SK-N-SH (cell line): ENCODE results near the gene GPM6B.

Source experiments
- ELF1 ChIP-seq: IDR thresholded peaks from 2 replicates; pipeline ENCODE4 v1.4.0; 2012
- EP300 ChIP-seq, 2 experiments: IDR thresholded peaks; 2 replicates each; pipeline versions ENCODE4 v1.4.0 to v1.6.1; 2012; ENCODE audit warnings: borderline replicate concordance in 1 of 2, low read depth in 1 of 2, low read length in 1 of 2
- EZH2phosphoT487 ChIP-seq: fragments of 200-600 bp; sonication (generic); IDR thresholded peaks from 2 replicates; pipeline ENCODE4 v1.6.1; 2017; ENCODE audit warnings: low read depth, mixed run types, mild to moderate bottlenecking, antibody characterized with exemption, moderate library complexity, borderline replicate concordance
- FOXM1 ChIP-seq: IDR thresholded peaks from 2 replicates; pipeline ENCODE4 v1.4.0; 2012; ENCODE audit warnings: low read depth, mild to moderate bottlenecking
- NFIC ChIP-seq: IDR thresholded peaks from 2 replicates; pipeline ENCODE4 v1.4.0; 2012; ENCODE audit warnings: borderline replicate concordance
- NRF1 ChIP-seq: IDR thresholded peaks from 2 replicates; pipeline ENCODE4 v1.6.1; 2012; ENCODE audit warnings: low read depth, mild to moderate bottlenecking, low read length
- POLR2AphosphoS5 ChIP-seq: IDR thresholded peaks from 2 replicates; pipeline ENCODE4 v1.6.1; 2012; ENCODE audit warnings: low read depth, low read length
- SIN3A ChIP-seq: IDR thresholded peaks from 2 replicates; pipeline ENCODE4 v1.6.1; 2012; ENCODE audit warnings: low read depth, mild to moderate bottlenecking, low read length, moderate library complexity, borderline replicate concordance
- YY1 ChIP-seq: IDR thresholded peaks from 2 replicates; pipeline ENCODE4 v1.4.0; 2012; ENCODE audit warnings: low read depth, mild to moderate bottlenecking
- TF ChIP-seq, protein P1 (sequence below): fragments of 200-600 bp; sonication (generic); IDR thresholded peaks from 2 replicates; pipeline ENCODE4 v1.6.1; 2017; ENCODE audit warnings: antibody characterized with exemption, mild to moderate bottlenecking, moderate library complexity
- TF ChIP-seq, protein P2 (sequence below): IDR thresholded peaks from 2 replicates; pipeline ENCODE4; 2012
- TF ChIP-seq, protein P3 (sequence below): fragments of 150-350 bp; IDR thresholded peaks from 2 replicates; pipeline ENCODE4 v1.6.1; 2017; ENCODE audit warnings: antibody characterized with exemption, low read length, low read depth, borderline replicate concordance

DNA sequence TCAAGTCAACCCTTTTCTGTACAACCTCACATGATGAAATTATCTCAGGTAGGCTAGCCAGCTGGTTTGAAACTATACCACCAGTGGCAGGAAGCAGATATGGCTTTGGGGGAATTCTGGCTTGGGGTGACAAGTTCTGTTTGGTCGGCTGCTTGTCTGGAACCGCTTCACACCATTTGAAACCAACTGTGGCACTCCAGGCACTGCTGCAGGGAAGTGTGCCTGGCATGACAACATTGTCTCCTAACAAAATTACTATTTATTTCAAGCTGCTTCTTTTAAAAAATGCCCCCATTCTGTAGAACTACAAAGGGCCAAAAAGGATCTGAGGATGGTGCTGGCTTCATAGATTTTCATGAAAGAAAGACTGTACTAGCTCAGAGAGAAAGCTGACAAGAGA lies 37.1 kb upstream of the GPM6B start:
- TF ChIP-seq, protein P1, sequence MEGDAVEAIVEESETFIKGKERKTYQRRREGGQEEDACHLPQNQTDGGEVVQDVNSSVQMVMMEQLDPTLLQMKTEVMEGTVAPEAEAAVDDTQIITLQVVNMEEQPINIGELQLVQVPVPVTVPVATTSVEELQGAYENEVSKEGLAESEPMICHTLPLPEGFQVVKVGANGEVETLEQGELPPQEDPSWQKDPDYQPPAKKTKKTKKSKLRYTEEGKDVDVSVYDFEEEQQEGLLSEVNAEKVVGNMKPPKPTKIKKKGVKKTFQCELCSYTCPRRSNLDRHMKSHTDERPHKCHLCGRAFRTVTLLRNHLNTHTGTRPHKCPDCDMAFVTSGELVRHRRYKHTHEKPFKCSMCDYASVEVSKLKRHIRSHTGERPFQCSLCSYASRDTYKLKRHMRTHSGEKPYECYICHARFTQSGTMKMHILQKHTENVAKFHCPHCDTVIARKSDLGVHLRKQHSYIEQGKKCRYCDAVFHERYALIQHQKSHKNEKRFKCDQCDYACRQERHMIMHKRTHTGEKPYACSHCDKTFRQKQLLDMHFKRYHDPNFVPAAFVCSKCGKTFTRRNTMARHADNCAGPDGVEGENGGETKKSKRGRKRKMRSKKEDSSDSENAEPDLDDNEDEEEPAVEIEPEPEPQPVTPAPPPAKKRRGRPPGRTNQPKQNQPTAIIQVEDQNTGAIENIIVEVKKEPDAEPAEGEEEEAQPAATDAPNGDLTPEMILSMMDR, result no peak
- no peak for TF ChIP-seq EP300 (IDR thresholded peaks at IDR 0.05; ENCODE audit: borderline replicate concordance in 1 of 2, low read depth in 1 of 2, low read length in 1 of 2)
- no peak for TF ChIP-seq ELF1
- TF ChIP-seq POLR2AphosphoS5, result no peak
- TF ChIP-seq, protein P2, sequence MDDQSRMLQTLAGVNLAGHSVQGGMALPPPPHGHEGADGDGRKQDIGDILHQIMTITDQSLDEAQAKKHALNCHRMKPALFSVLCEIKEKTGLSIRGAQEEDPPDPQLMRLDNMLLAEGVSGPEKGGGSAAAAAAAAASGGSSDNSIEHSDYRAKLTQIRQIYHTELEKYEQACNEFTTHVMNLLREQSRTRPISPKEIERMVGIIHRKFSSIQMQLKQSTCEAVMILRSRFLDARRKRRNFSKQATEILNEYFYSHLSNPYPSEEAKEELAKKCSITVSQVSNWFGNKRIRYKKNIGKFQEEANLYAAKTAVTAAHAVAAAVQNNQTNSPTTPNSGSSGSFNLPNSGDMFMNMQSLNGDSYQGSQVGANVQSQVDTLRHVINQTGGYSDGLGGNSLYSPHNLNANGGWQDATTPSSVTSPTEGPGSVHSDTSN, result no peak
- TF ChIP-seq, protein P3, sequence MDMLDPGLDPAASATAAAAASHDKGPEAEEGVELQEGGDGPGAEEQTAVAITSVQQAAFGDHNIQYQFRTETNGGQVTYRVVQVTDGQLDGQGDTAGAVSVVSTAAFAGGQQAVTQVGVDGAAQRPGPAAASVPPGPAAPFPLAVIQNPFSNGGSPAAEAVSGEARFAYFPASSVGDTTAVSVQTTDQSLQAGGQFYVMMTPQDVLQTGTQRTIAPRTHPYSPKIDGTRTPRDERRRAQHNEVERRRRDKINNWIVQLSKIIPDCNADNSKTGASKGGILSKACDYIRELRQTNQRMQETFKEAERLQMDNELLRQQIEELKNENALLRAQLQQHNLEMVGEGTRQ, result no peak
- TF ChIP-seq SIN3A, result no peak
- no peak for TF ChIP-seq FOXM1
- TF ChIP-seq NRF1, result no peak
- TF ChIP-seq NFIC, result no peak
- TF ChIP-seq YY1, result no peak
- no peak for TF ChIP-seq EZH2phosphoT487
